Keratinocyte (primary cell): ENCODE data around the gene TAF11L13. TPM values are rescaled to one million over a fixed set of nuclear protein-coding genes. Genes with fewer than 3 reads are reported as not detected.
"Not testable (repeated sequence)": the region's sequence is repeated elsewhere in the genome, so short reads cannot be mapped to it uniquely, and the experiment has no call there.

Source experiments
- DNase-seq: peaks from one replicate; pipeline ENCODE4 v3.0.0-alpha.2; 2011; ENCODE audit warnings: low read depth, missing footprints, low spot score
- FAIRE-seq: peaks from 2 replicates; lab custom pipeline; 2011; peaks lifted over from hg19 to GRCh38; lab: Jason Lieb, UNC
- H2AFZ ChIP-seq: 2 replicates; pipeline ENCODE4 v1.6.0; 2012; ENCODE audit warnings: low read length, control low read depth, inconsistent platforms; ENCODE audit not compliant: control insufficient read depth
- H3K27ac ChIP-seq: 2 replicates; pipeline ENCODE4 v1.5.1; 2011; ENCODE audit warnings: low read length; ENCODE audit not compliant: control insufficient read depth, insufficient read depth
- H3K27me3 ChIP-seq: 3 replicates; pipeline ENCODE4 v1.6.0; 2011; ENCODE audit warnings: low read length; ENCODE audit not compliant: control insufficient read depth, insufficient read depth; ENCODE audit errors: extremely low read depth
- H3K36me3 ChIP-seq, 2 experiments: 2 replicates in 1 of 2; 3 replicates in 1 of 2; pipeline ENCODE4 v1.5.1; 2011; ENCODE audit warnings: low read length in 2 of 2, mild to moderate bottlenecking in 1 of 2; ENCODE audit not compliant: control insufficient read depth in 2 of 2, insufficient read depth in 2 of 2; ENCODE audit errors: extremely low read depth in 1 of 2
- H3K4me1 ChIP-seq: 3 replicates; pipeline ENCODE4 v1.5.1; 2011; ENCODE audit warnings: low read length; ENCODE audit not compliant: control insufficient read depth, insufficient read depth; ENCODE audit errors: extremely low read depth
- H3K4me2 ChIP-seq: 3 replicates; pipeline ENCODE4 v1.6.0; 2011; ENCODE audit warnings: low read depth, low read length; ENCODE audit not compliant: control insufficient read depth, insufficient read depth; ENCODE audit errors: extremely low read depth
- H3K4me3 ChIP-seq, 3 experiments: fragments of 200-600 bp in 1 of 3; sonication (generic) in 1 of 3; 2 replicates in 2 of 3; 3 replicates in 1 of 3; pipeline ENCODE4 v1.5.1; 2011 to 2016; ENCODE audit warnings: low read length in 3 of 3, mild to moderate bottlenecking in 3 of 3, control low read depth in 2 of 3, inconsistent platforms in 1 of 3, low read depth in 1 of 3, mixed read lengths in 1 of 3, mixed run types in 1 of 3, moderate library complexity in 1 of 3; ENCODE audit not compliant: control insufficient read depth in 2 of 3, insufficient read depth in 2 of 3; ENCODE audit errors: extremely low read depth in 1 of 3
- H3K79me2 ChIP-seq: 2 replicates; pipeline ENCODE4 v1.6.0; 2012; ENCODE audit warnings: low read length; ENCODE audit not compliant: control insufficient read depth, insufficient read depth
- H3K9ac ChIP-seq: 3 replicates; pipeline ENCODE4 v1.6.0; 2011; ENCODE audit warnings: low read length; ENCODE audit not compliant: control insufficient read depth, insufficient read depth; ENCODE audit errors: extremely low read depth
- H3K9me1 ChIP-seq: 3 replicates; pipeline ENCODE4 v1.6.0; 2011; ENCODE audit warnings: low read length; ENCODE audit not compliant: control insufficient read depth, insufficient read depth; ENCODE audit errors: extremely low read depth
- H3K9me3 ChIP-seq: 2 replicates; pipeline ENCODE4 v1.5.1; 2012; ENCODE audit warnings: low read depth, low read length; ENCODE audit not compliant: control insufficient read depth
- H4K20me1 ChIP-seq: 3 replicates; pipeline ENCODE4 v1.6.0; 2011; ENCODE audit warnings: low read length; ENCODE audit not compliant: control insufficient read depth, insufficient read depth; ENCODE audit errors: extremely low read depth
- CTCF ChIP-seq, 3 experiments: IDR thresholded peaks in 1 of 3; conservative IDR thresholded peaks in 1 of 3; optimal IDR thresholded peaks in 1 of 3; 2 replicates in 2 of 3; 3 replicates in 1 of 3; pipeline versions ENCODE3 to v1.5.1; 2011; ENCODE audit warnings: low read length in 3 of 3, mild to moderate bottlenecking in 3 of 3, moderate library complexity in 2 of 3, control low read depth in 1 of 3, inconsistent platforms in 1 of 3; ENCODE audit not compliant: insufficient read depth in 2 of 3; ENCODE audit errors: extremely low read depth in 1 of 3
- EZH2 ChIP-seq: IDR thresholded peaks from one replicate; pipeline ENCODE4 v1.6.1; 2012; ENCODE audit warnings: inconsistent platforms, mild to moderate bottlenecking, low read length, moderate library complexity
- dilution Hi-C: fragments of 300-500 bp; cut with MboI; formaldehyde crosslinking; loops from one replicate; pipeline ENCODE4 v1.7.0; 2020; ENCODE audit warnings: low sequenced_read_pairs; ENCODE audit not compliant: extremely low pct_ligation_motif_present
- polyA plus RNA-seq, 5 experiments: library from polyadenylated mRNA; depleted of rRNA in 3 of 5; stranded (reverse) in 3 of 5; stranded (forward) in 1 of 5; unstranded in 1 of 5; fragments of >200 nt; gene quantifications; 1 replicate in 1 of 5; 2 replicates in 3 of 5; 3 replicates in 1 of 5; pipeline versions ENCODE4 v1.2.1 to v1.2.3, GENCODE V29; 2011 to 2012; ENCODE audit warnings: missing spikeins in 2 of 5, low read depth in 1 of 5, low replicate concordance in 1 of 5

Gene TAF11L13
- polyA plus RNA-seq, 1 donor (not counting 4 experiments of a cell fraction or from before 2014, with no cell fraction given): not detected

DNA sequence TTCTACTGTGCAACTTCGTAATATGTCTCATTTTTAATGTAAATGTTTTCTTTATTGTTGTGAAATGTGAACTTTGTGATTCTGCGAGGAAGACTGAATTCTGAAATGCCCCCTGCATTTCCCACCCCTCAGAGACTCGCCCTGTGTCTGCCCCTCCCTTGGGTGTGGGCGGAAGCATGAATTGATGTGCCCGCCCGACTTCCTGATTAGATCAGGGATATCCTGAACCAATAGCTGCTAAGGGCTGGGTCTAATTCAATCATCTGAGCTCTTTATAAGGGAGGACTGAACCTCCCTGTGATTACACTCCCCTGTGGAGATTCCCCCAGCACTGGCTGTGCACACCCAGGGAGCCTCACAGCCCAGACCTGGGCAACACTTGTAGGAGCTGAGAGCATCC is 28.0 kb upstream of the TAF11L13 start, which contains the start of gene TAF11L11:
TSS of gene TAF11L11 (plus strand) at position 304 of the 400 bp plus-strand sequence.
- H3K9ac ChIP-seq, DNase-seq, H3K4me1 ChIP-seq, H3K79me2 ChIP-seq, H4K20me1 ChIP-seq, FAIRE-seq, dilution Hi-C loops, H3K9me1 ChIP-seq, H3K27ac ChIP-seq, H3K36me3 ChIP-seq, H2AFZ ChIP-seq, H3K4me3 ChIP-seq, H3K27me3 ChIP-seq, H3K4me2 ChIP-seq, H3K9me3 ChIP-seq: not testable (repeated sequence)

DNA sequence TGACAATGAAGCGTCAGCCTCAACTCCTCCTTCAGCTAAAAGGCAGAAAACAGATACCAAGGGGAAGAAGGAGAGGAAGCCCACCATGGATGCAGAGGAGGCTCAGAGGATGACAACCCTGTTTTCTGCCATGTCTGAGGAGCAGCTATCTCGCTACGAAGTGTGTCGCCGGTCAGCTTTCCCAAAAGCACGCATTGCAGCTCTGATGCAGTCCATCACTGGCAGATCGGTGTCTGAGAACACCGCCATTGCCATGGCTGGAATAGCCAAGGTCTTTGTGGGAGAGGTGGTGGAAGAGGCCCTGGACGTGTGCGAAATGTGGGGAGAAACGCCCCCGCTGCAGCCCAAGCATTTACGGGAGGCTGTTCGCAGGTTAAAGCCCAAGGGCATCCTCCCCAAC is 26.9 kb upstream of the TAF11L13 start:
- Histone ChIP-seq H2AFZ (no peak overlapping the region), H4K20me1 (no peaks in the 10 kb centered on the region), H3K4me3 (no peak overlapping the region), H3K27ac (no peak overlapping the region), H3K79me2 (no peaks in the 10 kb centered on the region), H3K36me3 (no peaks in the 10 kb centered on the region), H3K4me2 (no peak overlapping the region), H3K9me1 (no peaks in the 10 kb centered on the region), H3K4me1 (no peaks in the 10 kb centered on the region), H3K9ac (no peak overlapping the region), H3K9me3 (peaks cover 4% of the 10 kb centered on the region), H3K27me3 (no peaks in the 10 kb centered on the region)
- DNase-seq: no peak
- FAIRE-seq: no peak
- dilution Hi-C loops: no loop called here
- no peak for TF ChIP-seq CTCF (optimal IDR thresholded peaks at IDR 0.05 in 1 of 3, IDR thresholded peaks at IDR 0.05 in 1 of 3, conservative IDR thresholded peaks at IDR 0.05 in 1 of 3; ENCODE audit: extremely low read depth in 1 of 3, insufficient read depth in 2 of 3, low read length in 3 of 3)
- no peak for TF ChIP-seq EZH2

DNA sequence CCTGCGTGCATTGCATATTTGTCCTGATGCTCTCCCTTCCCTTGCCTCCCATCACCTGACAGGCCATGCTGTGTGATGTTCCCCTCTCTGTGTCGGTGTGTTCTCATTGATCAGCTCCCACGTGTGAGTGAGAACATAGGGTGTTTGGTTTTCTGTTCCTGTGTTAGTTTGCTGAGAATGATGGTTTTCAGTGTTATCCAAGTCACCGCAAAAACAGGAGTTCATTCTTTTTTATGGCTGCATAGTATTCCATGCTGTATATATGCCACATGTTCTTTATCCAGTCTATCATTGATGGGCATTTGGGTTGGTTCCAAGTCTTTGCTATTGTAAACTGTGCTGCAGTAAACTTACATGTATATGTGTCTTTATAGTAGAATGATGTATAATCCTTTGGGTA is 24.4 kb upstream of the TAF11L13 start:
- H3K9me3 ChIP-seq, dilution Hi-C loops, H3K9me1 ChIP-seq, DNase-seq, H2AFZ ChIP-seq, H3K36me3 ChIP-seq, H3K79me2 ChIP-seq, H3K9ac ChIP-seq, FAIRE-seq, H3K27ac ChIP-seq, H3K4me2 ChIP-seq, H4K20me1 ChIP-seq, H3K4me3 ChIP-seq, H3K4me1 ChIP-seq, H3K27me3 ChIP-seq: not testable (repeated sequence)

- H3K27ac ChIP-seq, H3K79me2 ChIP-seq, dilution Hi-C loops, H2AFZ ChIP-seq, H3K4me2 ChIP-seq, H3K9me3 ChIP-seq, H3K36me3 ChIP-seq, H3K9me1 ChIP-seq, FAIRE-seq, H3K9ac ChIP-seq, H4K20me1 ChIP-seq, H3K4me3 ChIP-seq, DNase-seq, H3K27me3 ChIP-seq, H3K4me1 ChIP-seq: not testable (repeated sequence)
Measured at GRCh38 chr5:17610092-17610491, 21.8 kb upstream of the TAF11L13 start, which contains the start of gene TAF11L12. Gene TAF11L12 (plus strand): TSS chr5:17610392.
